IMR-90 (cell line): ENCODE measurements around the gene ACTR1A. TPM values are rescaled to one million over a fixed set of nuclear protein-coding genes. Genes with fewer than 3 reads are reported as not detected.

Source experiments
- ATAC-seq: fragments of 200-7000 bp; cut with Tn5 transposase; 2 replicates; pipeline ENCODE4 v1.9.1; 2020; ENCODE audit warnings: low read depth, mild to moderate bottlenecking, moderate library complexity
- BruUV-seq: library from RNA; stranded (reverse); fragments of 400-500 nt; replicated peaks from 2 replicates; lab custom pipeline; 2021; lab: Mats Ljungman, UMichigan
- CTCF ChIA-PET: fragments of 300-600 bp; formaldehyde crosslinking; extraction: SDS; loops from one replicate; lab custom pipeline; 2021; ENCODE audit warnings: antibody characterized with exemption; lab: Yijun Ruan, JAX
- POLR2A ChIA-PET: fragments of 300-600 bp; sonication (Branson Sonifier 250); formaldehyde crosslinking; loops from one replicate; lab custom pipeline; 2022; ENCODE audit warnings: antibody characterized with exemption; ENCODE audit not compliant: unreplicated experiment; lab: Charles Lee
- DNase-seq: peaks from one replicate; pipeline ENCODE4 v3.0.0; 2013
- H2AFZ ChIP-seq: replicated peaks from 2 replicates; pipeline ENCODE3; 2013; ENCODE audit warnings: low read length, mild to moderate bottlenecking; ENCODE audit not compliant: poor library complexity
- H2AK5ac ChIP-seq: 2 replicates; pipeline ENCODE4 v1.6.1; 2013; ENCODE audit warnings: low read depth, low read length, inconsistent platforms
- H2AK9ac ChIP-seq: replicated peaks from 2 replicates; pipeline ENCODE3; 2013; ENCODE audit warnings: mild to moderate bottlenecking, low read depth, low read length, moderate library complexity; ENCODE audit not compliant: poor library complexity
- H2BK120ac ChIP-seq: 2 replicates; pipeline ENCODE4 v1.6.1; 2013; ENCODE audit warnings: low read depth, low read length, inconsistent platforms
- H2BK15ac ChIP-seq: 3 replicates; pipeline ENCODE4 v1.6.1; 2013; ENCODE audit warnings: low read depth, low read length, inconsistent platforms
- H2BK20ac ChIP-seq: 2 replicates; pipeline ENCODE4 v1.6.1; 2013; ENCODE audit warnings: low read depth, mild to moderate bottlenecking, inconsistent platforms, low read length, moderate library complexity
- H2BK5ac ChIP-seq: 2 replicates; pipeline ENCODE4 v1.6.1; 2013; ENCODE audit warnings: mild to moderate bottlenecking, low read depth, low read length, inconsistent platforms; ENCODE audit not compliant: poor library complexity, severe bottlenecking
- H3K14ac ChIP-seq: replicated peaks from 2 replicates; pipeline ENCODE4 v1.6.1; 2013; ENCODE audit warnings: low read depth, low read length, inconsistent platforms
- H3K18ac ChIP-seq: 2 replicates; pipeline ENCODE4 v1.6.1; 2013; ENCODE audit warnings: low read depth, low read length, control low read depth
- H3K23ac ChIP-seq: 2 replicates; pipeline ENCODE4 v1.6.1; 2013; ENCODE audit warnings: low read depth, low read length, inconsistent platforms
- H3K27ac ChIP-seq: 2 replicates; pipeline ENCODE4 v1.5.1; 2013; ENCODE audit warnings: mild to moderate bottlenecking, control low read depth, low read length; ENCODE audit not compliant: insufficient read depth
- H3K27me3 ChIP-seq: 2 replicates; pipeline ENCODE4 v1.6.1; 2013; ENCODE audit warnings: low read length; ENCODE audit not compliant: control insufficient read depth, insufficient read depth
- H3K36me3 ChIP-seq: 2 replicates; pipeline ENCODE4 v1.6.1; 2013; ENCODE audit warnings: low read length, mixed read lengths; ENCODE audit not compliant: control insufficient read depth, insufficient read depth
- H3K4ac ChIP-seq: 2 replicates; pipeline ENCODE4 v1.6.1; 2013; ENCODE audit warnings: low read depth, low read length, inconsistent platforms
- H3K4me1 ChIP-seq: 2 replicates; pipeline ENCODE4 v1.6.1; 2013; ENCODE audit warnings: low read length, mixed read lengths; ENCODE audit not compliant: control insufficient read depth, insufficient read depth
- H3K4me2 ChIP-seq: 2 replicates; pipeline ENCODE4 v1.6.1; 2013; ENCODE audit warnings: low read depth, mild to moderate bottlenecking, control low read depth, low read length, moderate library complexity
- H3K4me3 ChIP-seq: 2 replicates; pipeline ENCODE4 v1.5.1; 2013; ENCODE audit warnings: low read depth, mild to moderate bottlenecking, control low read depth, low read length, moderate library complexity; ENCODE audit not compliant: insufficient read depth
- H3K56ac ChIP-seq: 2 replicates; pipeline ENCODE4 v1.6.1; 2013; ENCODE audit warnings: low read length, inconsistent platforms; ENCODE audit not compliant: insufficient read depth; ENCODE audit errors: extremely low read depth
- H3K79me1 ChIP-seq, 2 experiments: 2 replicates each; pipeline ENCODE4 v1.6.1; 2013; ENCODE audit warnings: low read length in 2 of 2, inconsistent platforms in 1 of 2, low read depth in 1 of 2
- H3K9ac ChIP-seq: 2 replicates; pipeline ENCODE4 v1.6.1; 2013; ENCODE audit warnings: low read depth, low read length, control low read depth
- H3K9me1 ChIP-seq: 2 replicates; pipeline ENCODE4 v1.6.1; 2013; ENCODE audit warnings: low read length, inconsistent platforms; ENCODE audit not compliant: insufficient read depth
- H3K9me3 ChIP-seq: 2 replicates; pipeline ENCODE4 v1.6.1; 2013; ENCODE audit warnings: low read length; ENCODE audit not compliant: control insufficient read depth, insufficient read depth
- H4K20me1 ChIP-seq: 2 replicates; pipeline ENCODE4 v1.6.1; 2013; ENCODE audit warnings: low read length, inconsistent platforms; ENCODE audit not compliant: insufficient read depth
- H4K5ac ChIP-seq: 2 replicates; pipeline ENCODE4 v1.6.1; 2013; ENCODE audit warnings: mild to moderate bottlenecking, low read depth, low read length, control low read depth
- H4K8ac ChIP-seq, 2 experiments: 2 replicates each; pipeline ENCODE4 v1.6.1; 2013; ENCODE audit warnings: low read depth in 2 of 2, low read length in 2 of 2, control low read depth in 1 of 2, inconsistent platforms in 1 of 2
- H4K91ac ChIP-seq: 2 replicates; pipeline ENCODE4 v1.6.1; 2013; ENCODE audit warnings: low read depth, low read length, inconsistent platforms; ENCODE audit not compliant: insufficient read depth
- BHLHE40 ChIP-seq: fragments of 150-350 bp; IDR thresholded peaks from 2 replicates; pipeline ENCODE4 v1.6.1; 2016; ENCODE audit warnings: mild to moderate bottlenecking, low read depth, low read length
- CEBPB ChIP-seq: IDR thresholded peaks from 2 replicates; pipeline ENCODE4 v1.6.1; 2012; ENCODE audit warnings: low read depth, low read length, improper control_type of control experiment
- CHD1 ChIP-seq: IDR thresholded peaks from 2 replicates; pipeline ENCODE4 v1.6.1; 2012; ENCODE audit warnings: low read depth, low read length, improper control_type of control experiment
- POLR2A ChIP-seq: IDR thresholded peaks from 2 replicates; pipeline ENCODE4 v1.6.1; 2012; ENCODE audit warnings: mild to moderate bottlenecking, low read depth, low read length
- RAD21 ChIP-seq: IDR thresholded peaks from 2 replicates; pipeline ENCODE4 v1.6.1; 2012; ENCODE audit warnings: low read length, improper control_type of control experiment
- USF2 ChIP-seq: fragments of 150-350 bp; IDR thresholded peaks from 2 replicates; pipeline ENCODE4 v1.6.1; 2017; ENCODE audit warnings: mild to moderate bottlenecking, antibody characterized with exemption, low read length, low read depth
- WGBS, 2 experiments: methylation state at CpG; one replicate each; pipeline versions ENCODE4 v1.1.5 to v1.1.7; 2013; ENCODE audit warnings: missing lambda C conversion rate in 2 of 2; ENCODE audit not compliant: insufficient read length in 1 of 2; ENCODE audit errors: extremely low coverage in 2 of 2; 5-methylcytosine and 5-hydroxymethylcytosine counted together
- dilution Hi-C: fragments of 300-500 bp; cut with HindIII; formaldehyde crosslinking; loops from one replicate; pipeline ENCODE4 v1.14.3; 2018; ENCODE audit warnings: low sequenced_read_pairs; ENCODE audit not compliant: unreplicated experiment
- in situ Hi-C: fragments of 300-500 bp; cut with MboI; formaldehyde crosslinking; loops from 3 replicates; pipeline ENCODE4 v1.14.3; 2019; ENCODE audit warnings: low sequenced_read_pairs, inconsistent platforms, mixed read lengths
- intact Hi-C: fragments of 100-400 bp; cut with micrococcal nuclease; formaldehyde crosslinking; loops from 2 replicates; pipeline ENCODE4 v1.10.0; 2022
- polyA plus RNA-seq, 3 experiments: library from polyadenylated mRNA; depleted of rRNA; stranded (reverse); fragments of >200 nt; gene quantifications; 2 replicates each; pipeline ENCODE4 v1.2.3, GENCODE V29; 2012; ENCODE audit warnings: low replicate concordance in 1 of 3
- total RNA-seq: library from RNA; depleted of rRNA; stranded (reverse); fragments of >200 nt; gene quantifications from 2 replicates; pipeline ENCODE4 v1.2.3, GENCODE V29; 2012

The ACTR1A gene
- total and polyA plus RNA-seq, 2 of the 4 experiments (the other 2 are of a cell fraction), result 142 to 157 TPM

DNA sequence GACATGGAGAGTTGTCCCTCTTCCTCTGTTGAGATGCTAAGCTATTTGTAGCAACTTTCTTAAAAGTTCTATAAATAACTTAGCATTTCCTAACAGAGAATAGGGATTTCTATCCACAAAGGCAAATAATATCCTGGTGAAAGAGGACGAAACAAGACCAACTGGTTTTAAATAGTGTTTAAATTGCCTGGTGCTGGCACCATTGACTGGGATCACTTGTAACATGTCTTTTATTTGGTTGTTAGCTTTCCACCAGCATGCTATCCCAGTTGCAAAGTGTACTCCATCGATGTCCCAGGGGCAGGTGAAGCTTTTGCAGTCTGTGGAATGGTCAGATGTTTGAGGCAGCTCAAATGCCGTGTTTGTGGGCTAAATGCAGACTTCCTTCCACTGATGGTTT lies 5.0 kb upstream of the ACTR1A start:
- in situ Hi-C loops, result no loop called here
- H4K20me1 ChIP-seq, result peaks cover 34% of the 10 kb centered on the region
- CTCF ChIA-PET, result interaction anchor here (0.6 to 1.3 kb wide), 3 partner anchors 10 to 76 kb away, joined by 3 read pairs; no protein-coding TSS in a partner anchor

More for the DNA sequence above, 5.0 kb upstream of the ACTR1A start:
- H3K56ac ChIP-seq, result no peak overlapping the region
- no peak overlapping the region for H2AFZ ChIP-seq
- DNase-seq, result no peak
- H3K79me1 ChIP-seq, result peaks cover 15 to 66% of the 10 kb centered on the region in 2 experiments
- H2AK5ac ChIP-seq, result no peak overlapping the region
- POLR2A ChIA-PET, result no interaction called here
- H4K91ac ChIP-seq, result no peak overlapping the region
- ATAC-seq, result no peak
- no peak overlapping the region for H2AK9ac ChIP-seq
- no peak overlapping the region for H2BK120ac ChIP-seq
- no peaks in the 10 kb centered on the region for H3K9me3 ChIP-seq
- no peak overlapping the region for H3K23ac ChIP-seq
- TF ChIP-seq USF2 (no peak), RAD21 (no peak), POLR2A (no peak), CHD1 (no peak), CEBPB (no peak), BHLHE40 (no peak)
- no peak overlapping the region for H3K9ac ChIP-seq
- H3K4me1 ChIP-seq, result peaks cover 11% of the 10 kb centered on the region
- no peak overlapping the region for H3K4ac ChIP-seq
- no peak overlapping the region for H3K18ac ChIP-seq
- H4K5ac ChIP-seq, result no peak overlapping the region
- H3K9me1 ChIP-seq, result peaks cover 14% of the 10 kb centered on the region
- WGBS, 2 experiments, result no CpG with 5 or more reads among the region's 3 CpGs
- intact Hi-C loops (loop anchor here (5.0 kb wide), 1 partner anchor 35 kb away; no protein-coding TSS in a partner anchor), dilution Hi-C loops (loop anchor here (10.0 kb wide), 1 partner anchor 67 kb away; no protein-coding TSS in a partner anchor)
- H3K27me3 ChIP-seq, result no peaks in the 10 kb centered on the region
- no peak overlapping the region for H3K27ac ChIP-seq
- no TSS peak for BruUV-seq
- H2BK5ac ChIP-seq, result no peak overlapping the region
- no peak overlapping the region for H3K4me3 ChIP-seq
- no peak overlapping the region for H4K8ac ChIP-seq
- no peak overlapping the region for H2BK20ac ChIP-seq
- no peak overlapping the region for H2BK15ac ChIP-seq
- no peak overlapping the region for H3K4me2 ChIP-seq
- H3K14ac ChIP-seq, result no peak overlapping the region
- peaks cover 16% of the 10 kb centered on the region for H3K36me3 ChIP-seq
